ENCODE measurements around the gene ENOX2.

The ENOX2 gene

DNA sequence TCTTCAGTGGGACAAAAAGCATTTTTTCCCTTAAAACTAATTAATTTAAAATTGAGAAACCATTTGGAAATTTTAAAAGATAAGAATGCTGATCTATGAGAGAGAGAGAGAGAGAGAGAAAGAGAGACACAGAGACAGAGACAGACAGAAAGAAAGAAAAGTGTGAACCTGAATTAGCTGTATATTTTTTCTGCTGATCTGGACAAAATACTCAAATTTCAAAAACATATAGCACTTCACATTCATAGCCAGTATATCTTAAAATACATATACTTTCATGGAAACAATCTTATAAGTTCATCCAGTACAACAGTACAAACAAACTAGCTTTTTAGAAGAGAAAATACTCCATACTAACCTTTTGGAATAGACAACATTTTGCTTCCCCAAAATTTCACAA lies 18.4 kb downstream of the ENOX2 start:
- FAIRE-seq: no peak

DNA sequence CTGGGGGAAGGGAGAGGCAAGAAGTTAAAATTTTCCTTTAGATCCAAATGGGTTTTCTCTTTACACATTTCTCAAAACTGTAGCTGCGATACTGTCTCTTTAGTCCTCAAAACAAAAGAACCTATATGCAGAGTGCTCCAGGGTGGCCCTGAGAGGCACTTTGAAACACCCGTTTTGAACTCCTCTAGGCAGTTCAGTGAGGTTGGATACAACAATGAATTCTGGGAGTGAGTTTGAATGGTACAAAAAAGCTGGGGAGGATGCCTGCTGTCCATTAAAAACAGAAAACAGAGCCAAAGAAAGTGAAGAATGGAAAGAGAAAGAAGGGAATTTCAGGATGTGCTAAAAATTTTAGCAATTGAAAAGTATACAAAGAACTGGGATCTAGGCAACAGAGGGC lies 23.1 kb downstream of the ENOX2 start:
- FAIRE-seq: no peak

DNA sequence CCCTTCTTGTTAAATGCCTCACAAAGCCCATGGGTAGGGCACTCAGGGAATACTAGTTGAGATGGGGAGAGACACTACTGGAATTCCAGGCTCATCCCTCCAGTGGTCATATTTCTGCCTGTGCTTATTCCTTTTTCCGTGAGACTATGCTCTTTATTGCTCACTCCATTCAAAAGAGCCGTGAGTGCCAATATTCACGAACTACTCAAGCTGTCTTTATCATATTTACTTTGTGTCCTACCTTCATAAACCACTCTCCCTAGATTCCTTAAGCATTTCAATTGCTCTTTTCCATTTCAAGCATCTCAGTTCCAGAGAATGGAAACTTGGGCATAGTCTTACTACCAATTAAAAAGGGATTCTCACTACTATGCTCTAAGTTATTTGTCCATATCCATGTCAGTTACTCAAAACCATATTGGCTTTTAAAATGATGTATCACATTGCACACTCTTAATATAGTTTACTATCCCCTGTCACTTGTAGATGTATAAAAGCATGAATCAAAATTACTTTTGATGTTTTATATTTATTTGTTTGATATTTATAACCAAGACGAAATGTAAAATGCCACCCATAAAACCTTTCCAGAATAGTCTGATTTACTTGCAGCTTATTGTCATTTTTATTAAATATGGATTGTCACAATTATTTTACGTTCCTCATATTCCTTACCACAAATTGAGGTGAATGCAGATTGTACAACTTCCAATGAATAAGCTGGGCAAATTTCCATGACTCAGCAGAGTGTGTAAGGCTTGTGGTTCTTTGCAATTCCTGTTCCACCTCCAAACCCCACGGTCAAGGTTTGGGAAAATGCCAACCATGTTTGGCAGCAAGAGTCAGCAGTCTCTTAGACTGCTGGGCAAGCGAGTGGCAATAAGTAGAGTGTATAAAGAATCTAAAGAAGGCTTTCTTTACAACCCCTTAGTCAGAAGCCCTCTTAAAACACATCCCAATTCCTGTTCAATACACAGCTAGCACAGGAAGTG lies 24.4 kb downstream of the ENOX2 start:
- FAIRE-seq: no peak

DNA sequence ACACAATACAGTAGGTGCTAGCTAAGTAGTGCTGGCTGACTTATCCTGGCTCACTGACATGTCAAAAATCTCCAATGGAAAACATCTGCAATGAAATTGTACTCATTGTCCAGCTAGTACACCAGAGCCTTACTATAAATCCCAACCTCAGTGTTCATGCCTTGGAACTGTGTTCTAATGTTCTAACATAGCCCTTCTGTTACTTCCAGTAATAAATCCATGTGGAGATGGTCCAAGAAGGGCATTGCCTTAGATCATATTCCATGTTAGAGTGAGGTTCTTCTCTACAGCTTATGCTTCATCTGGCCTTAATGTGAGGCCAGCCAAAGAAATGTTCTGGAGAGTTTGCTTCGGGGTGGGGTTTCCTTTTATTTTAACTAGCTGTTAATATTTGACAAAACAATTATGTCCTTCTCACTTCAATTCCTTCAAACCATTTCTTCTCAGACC lies 25.1 kb downstream of the ENOX2 start:
- FAIRE-seq: no peak

DNA sequence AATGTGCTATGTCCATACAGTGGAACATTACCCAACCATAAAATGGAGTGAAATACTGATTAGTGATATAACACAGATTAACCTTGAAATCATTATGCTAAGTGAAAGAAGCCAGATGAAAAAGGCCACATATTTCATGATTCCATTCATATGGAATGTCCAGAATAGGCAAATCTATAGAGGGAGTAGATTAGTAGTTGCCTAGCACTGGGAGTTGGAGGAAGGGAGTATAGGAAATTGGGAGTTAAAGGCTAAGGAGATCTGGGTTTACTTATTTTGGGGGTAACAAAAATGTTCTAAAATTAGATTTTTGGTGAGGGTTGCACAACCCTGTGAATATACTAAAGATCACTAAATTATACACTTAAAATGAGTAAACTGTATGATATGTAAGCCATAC lies 26.8 kb downstream of the ENOX2 start:
- no peak for FAIRE-seq

DNA sequence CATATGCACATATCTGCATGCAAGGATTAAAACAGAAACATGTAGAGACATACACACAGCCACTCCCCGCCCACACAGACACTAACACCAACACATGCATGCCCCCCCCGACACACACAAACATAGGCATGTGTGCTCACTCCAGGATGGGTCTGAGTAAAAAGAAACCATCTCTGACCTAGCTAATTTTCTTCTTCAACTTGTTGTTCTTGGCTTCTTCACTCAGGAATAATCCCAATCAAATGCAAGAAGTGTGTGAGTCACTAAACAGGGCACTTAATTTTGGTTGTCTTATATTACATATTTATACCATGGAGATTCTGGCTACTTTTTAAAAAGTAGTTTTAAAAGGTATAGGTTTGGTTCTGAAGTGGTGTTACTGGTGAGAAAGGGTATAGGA lies 28.3 kb downstream of the ENOX2 start:
- FAIRE-seq: no peak

DNA sequence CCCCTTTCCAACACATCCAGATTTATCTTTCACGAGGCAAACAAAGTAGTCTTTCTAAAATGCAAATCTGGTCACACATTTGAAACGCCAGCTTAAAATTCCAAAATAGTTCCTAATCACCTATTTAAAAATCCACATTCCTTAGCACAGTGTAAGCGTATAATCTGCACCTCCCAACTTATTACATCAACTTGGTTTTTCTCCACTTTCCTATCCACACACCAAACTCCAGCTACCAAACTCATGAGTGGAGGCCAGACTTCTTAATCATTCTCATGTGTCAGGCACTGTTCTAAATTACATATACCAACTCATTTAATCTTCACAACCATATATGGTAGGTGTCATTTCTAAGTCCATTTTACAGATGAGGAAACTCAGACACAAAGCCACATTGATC lies 33.8 kb downstream of the ENOX2 start:
- no peak for FAIRE-seq

DNA sequence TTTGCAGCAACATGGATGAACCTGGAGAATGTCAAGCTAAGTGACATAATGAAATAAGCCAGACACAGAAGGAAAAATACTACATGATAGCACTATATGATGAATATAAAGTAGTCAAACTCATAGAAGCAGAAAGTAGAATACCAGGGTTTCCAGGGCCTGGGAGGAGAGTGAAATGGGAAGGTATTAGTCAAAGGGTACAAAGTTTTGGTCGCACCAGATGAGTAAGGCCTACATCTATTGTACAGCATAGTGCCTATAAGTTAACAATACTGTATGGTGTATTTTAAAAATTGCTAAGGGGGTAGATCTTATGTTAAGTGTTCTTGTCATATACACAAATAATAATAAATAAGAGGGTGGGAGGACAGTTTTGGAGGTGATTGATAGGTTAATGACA lies 41.5 kb downstream of the ENOX2 start:
- no peak for FAIRE-seq

DNA sequence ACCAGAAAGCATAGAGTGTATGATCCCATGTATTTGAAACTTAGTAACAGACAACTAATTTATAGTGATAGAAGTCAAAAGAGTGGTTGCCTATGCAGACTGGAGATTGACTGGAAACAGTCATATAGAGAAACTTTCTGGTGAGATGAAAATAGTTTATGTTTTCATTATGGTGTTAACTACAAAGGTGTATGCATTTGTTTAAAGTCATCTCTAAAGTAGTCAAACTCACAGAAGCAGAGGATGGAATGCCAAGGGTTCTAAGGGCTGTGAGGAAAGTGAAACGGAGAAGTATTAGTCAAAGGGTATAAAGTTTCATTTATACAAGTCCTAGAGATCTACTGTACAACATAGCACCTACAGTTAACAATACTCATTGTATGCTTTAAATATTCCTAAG lies 45.8 kb downstream of the ENOX2 start:
- no peak for FAIRE-seq

DNA sequence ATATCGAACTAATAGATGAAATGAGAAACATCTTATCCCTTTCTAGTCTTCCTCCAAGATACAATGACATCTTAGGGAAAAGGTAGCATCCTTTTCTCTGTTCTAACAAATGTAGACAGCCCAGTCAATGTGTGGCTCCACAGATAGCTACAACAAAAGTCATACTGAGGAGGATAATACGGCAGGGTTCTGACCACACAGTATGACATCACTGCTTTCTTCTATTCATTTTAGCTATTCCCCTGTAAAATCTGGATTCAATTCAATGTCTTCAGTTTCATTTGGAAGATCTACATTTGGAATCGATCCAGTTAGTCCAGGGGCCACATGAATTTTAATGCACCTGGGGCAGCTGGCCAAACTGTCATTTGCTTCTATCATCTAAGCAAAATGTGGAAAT lies 51.4 kb downstream of the ENOX2 start:
- no peak for FAIRE-seq

DNA sequence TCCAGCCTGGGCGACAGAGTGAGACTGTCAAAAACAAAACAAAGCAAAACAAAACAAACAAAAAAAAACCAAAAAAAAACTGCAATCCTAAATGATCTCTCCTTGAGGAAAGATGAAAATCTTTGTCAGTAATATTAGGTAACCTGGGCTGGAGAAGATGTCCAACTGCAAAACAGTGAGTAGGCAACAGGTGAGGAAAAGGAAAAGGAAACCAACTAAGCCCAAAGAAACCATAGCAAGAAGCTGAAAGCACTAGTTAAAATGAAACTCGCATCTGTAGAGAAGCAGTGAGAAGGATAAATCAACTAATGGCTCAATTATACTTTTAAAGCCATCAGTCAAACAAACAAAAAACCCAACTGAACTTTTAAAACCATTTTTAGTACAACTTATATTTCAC lies 54.2 kb downstream of the ENOX2 start:
- FAIRE-seq: no peak

DNA sequence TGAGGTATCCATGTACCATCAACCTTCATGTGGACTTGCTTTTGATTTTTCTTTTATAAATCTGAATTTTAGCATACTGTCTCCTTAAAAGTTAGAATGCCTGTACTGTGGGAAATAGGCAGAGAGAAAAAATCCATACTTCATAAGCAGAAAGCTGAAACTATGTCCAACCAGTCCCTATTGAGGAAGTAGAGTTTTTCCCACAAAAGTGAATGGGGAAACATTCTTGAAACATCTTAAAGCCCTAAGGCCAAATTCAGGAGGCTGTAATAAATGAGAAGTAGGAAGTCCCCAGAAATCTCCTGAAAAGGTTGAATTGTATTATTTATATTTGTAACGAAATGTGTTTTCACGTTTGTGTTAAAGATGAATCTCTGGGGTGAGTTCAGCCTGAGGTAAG lies 56.3 kb downstream of the ENOX2 start:
- FAIRE-seq: no peak

DNA sequence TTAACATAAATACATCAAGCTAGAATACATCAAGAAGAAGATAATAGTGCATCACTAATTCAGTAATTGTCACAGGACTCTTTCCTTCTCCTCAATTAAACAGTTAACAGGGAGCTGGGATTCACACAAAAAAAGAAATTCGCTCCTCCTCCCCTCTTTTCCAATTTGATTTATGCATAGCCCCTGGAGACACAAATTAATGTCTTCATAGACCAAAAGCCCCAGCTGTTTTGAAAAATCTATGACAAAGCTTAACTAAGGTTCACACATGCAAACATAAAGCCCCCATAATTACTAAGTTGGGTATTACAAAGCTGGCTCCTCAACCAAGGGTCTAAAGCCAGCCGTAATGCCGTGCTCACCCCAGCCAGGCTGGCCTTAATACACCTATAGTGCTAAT lies 61.2 kb downstream of the ENOX2 start:
- no peak for FAIRE-seq

DNA sequence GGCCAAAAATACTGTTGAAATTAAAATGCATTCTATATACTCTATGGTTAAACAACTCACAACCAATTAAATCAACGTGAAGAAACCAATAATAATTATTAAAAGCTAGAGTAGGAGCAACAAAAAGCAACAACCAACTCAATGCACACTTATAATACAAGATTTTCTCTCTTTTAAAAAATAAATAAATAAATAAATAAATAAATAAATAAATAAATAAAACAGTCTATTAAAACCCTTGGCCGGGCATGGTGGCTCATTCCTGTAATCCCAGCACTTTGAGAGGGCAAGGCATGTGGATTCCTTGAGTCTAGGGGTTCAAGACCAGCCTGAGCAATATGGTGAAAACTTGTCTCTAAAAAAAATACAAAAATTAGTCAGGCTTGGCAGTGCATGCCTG lies 62.7 kb downstream of the ENOX2 start:
- no peak for FAIRE-seq

DNA sequence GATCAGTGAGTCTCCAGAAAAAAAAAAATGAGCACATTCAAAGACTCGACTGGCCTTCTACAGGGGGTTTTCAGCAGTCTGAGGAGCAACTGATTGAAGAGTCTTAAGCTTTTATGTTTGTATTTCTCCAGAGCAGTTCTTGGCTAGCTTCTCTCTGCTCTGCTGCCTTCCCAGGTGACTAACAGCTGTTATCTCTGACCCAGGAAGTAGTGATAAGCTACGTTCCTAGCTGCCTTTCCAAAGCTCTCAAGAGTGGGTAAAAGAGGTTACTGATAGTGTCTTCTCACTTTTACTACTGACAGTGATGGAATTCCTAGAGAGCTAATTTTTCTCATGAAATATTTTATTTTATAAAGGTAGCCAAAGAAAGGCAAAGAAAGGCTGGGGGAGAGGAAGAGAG lies 66.6 kb downstream of the ENOX2 start:
- FAIRE-seq: no peak

DNA sequence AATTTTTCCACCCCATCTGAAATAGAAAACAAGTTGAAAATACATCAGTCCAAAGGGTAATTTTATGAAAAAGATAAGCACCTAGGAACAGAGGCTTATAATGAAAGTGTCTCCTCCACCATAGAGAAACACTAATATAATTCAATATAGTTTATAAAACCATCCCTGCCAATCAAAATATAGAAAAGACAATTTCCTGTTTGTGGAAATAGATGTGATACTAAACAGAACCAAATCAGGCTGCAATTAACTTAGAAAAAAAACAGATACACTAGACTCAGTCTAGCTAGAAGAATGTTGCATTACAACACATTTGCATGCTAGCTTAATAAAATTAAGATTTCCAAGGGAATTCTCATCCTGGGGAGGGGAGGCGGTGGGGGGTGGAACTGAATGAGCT lies 68.2 kb downstream of the ENOX2 start:
- FAIRE-seq: no peak

DNA sequence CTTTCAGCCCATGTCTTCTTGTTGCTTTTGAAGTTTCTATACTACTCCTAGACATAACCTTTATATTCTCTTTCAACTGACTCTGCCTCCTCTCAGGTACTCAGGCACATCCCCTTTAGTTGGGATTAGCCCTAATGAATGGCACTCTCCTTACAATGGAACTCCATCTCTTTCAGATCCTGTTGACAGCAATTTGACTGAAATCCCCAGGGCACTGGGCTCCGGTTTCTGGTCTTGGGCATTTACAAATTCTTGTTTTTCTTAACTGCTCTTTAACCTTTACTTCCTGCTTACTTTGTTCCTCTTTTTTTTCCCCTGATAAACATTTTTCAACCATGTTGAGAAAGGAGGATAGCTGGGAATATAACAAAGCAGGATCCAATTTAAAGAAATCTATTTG lies 68.9 kb downstream of the ENOX2 start:
- no peak for FAIRE-seq

DNA sequence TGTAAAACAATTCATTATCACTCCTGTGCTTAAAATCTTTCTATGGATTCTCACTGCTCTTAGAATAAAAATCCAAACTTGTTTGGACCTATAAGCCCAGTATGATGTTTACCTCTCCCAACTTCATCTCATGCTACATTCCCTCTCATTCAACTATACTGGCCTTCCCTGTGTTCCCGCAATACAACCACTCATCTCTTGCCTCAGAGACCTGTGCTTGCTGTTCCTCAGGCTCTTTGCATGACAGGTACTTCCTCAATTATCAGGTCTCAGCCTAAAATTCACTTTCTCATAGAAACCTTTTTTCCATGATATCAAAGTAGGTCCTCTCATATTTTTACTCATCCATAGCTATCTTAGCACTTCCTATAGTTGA lies 71.7 kb downstream of the ENOX2 start:
- no peak for FAIRE-seq

DNA sequence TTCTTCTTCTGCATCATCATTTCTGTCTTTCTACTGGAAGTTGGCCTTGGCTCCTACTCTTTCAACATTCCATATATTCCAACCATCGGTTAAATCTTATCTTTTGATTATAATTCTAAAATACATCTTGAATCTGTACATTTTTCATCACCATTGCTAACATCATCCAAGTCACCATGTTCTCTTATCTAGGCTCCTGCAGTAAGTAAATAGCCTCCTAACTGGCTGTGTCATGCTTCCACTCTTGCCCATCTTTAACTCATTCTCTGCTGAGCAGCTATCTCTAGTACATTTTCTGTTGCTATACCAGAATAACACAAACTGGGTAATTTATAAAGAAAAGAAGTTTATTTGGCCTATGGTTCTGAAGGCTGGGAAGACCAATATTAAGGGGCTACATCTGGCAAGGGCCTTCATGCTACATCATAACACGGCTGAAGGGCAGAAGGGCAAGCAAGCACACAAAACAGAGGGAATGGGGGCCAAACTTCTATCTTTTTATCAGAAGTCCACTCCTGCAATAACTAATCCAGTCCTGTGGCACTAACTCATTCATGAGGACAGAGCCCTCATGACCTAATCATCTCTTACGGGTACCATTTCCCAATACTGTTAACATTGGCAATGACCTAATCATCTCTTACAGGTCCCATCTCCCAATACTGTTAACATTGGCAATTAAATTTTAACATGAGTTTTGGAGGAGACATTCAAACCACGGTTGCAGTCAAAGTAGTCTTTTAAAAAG lies 72.2 kb downstream of the ENOX2 start:
- FAIRE-seq: no peak

DNA sequence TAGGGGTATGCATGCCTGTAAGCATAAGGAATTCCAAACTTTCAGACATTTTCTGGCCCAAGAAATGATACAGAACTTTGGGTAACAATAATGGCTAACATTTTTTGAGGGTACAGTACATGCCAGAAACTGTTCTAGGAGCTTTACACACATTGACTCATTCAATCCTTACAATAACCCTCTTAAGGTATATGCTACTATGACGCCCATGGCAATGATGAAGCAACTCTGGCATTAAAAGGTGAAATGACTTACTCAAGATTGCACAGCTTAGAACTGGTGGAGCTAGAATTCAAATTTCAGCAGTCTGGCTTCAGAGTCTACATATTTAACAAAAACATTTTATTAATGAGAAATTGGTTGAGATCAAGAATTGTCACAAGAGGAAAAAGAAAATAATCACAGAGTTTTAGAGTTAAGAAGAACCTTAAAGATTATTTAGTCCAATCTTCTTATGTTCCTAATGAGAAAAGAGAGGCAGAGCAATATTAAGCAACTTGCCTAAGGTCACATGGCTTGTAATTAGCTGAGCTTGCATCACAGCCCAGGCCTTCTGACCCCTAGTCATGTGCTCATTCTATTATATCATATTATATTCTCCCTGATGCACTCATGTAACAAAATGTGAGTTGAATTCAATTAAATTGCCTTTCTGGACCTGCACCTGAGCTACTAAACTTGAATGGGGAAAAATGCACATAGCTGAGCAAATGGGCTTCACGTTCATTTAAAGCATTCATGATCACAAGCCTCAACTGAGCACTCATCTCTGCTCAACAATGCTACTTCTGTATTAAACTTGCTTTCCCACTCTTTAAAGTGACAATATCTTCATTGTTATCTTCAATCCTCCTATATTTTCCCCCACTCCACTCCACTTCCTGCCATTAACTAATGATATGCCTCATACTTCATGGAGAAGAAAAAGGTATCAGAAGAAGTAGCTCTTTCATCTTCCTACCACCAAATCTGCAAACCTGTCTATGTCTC lies 73.2 kb downstream of the ENOX2 start:
- no peak for FAIRE-seq

DNA sequence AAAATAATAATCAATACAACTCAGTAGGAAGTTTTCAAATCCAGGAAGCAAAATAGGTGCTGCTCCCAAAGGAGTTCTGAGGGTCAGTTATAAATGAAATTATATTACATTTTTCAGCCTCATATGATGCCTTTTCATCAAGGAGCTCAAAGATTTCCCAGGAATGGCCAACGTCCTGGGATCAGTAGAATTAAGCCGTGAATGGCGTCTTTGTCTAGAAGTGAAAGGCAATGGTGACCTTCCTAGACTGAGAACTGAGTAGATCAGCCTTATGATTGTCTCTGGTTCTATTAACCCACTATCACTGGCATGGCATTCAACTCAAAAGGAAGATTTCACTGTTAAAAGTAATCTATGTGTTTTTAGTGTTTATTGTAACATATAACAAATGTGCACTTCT lies 74.4 kb downstream of the ENOX2 start:
- no peak for FAIRE-seq

DNA sequence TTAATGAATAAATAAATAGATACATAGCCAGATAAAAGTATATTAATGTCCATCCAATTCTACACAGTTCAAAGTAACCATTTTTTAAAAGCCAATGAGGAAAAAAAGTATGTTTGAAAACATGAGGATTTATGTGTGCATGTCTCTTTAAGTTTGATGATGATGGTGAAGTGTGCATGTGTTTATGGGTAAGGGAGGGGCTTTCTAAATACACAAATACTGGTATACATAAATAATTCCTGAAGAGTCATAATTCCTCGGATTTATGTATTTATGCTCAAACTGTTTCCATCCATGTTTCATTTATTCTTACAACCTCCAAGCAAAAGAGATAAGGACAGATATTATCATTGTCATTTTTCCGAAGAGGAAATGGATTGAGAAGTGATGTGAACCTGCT lies 75.4 kb downstream of the ENOX2 start:
- FAIRE-seq: no peak

DNA sequence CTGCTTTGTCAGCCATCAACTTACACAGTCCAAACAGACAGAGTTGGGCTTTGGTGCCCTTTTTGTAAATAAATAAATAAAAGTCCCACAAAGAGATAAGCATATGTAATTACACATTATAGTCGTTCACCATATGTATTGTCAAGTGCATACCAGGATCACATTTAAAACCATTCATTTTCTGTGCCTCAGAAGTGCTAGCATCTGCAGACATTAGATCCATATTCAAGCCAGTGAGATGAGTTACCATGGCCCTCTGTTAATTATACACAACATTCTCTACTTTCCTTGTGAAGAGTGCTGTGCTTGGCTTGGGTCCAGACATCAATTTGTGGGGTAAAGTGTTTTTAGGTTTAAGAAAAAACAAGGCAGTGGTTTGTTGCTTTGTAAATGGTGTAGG lies 76.8 kb downstream of the ENOX2 start:
- FAIRE-seq: no peak

All from TTC549 (cell line).